ENCODE data around the gene FAM72A.
A peak's percentile ranks its signal among the peaks of the same experiment; 100 is the strongest.

Gene FAM72A

GRCh38 chr1:206142770-206143169 is 59.9 kb downstream of the FAM72A start (continued):
- TF ChIP-seq KLF8 (tag by site-specific recombination; IDR thresholded peaks at IDR 0.05) (no peak), ZNF37A (tag by site-specific recombination; IDR thresholded peaks at IDR 0.05) (no peak), ZNF175 (tag by site-specific recombination; IDR thresholded peaks at IDR 0.05) (no peak), YY1 (tag by site-specific recombination; IDR thresholded peaks at IDR 0.05) (no peak), ZNF302 (tag by site-specific recombination; IDR thresholded peaks at IDR 0.05; ENCODE audit: low read depth) (no peak), SCRT1 (tag by site-specific recombination; IDR thresholded peaks at IDR 0.05; ENCODE audit: borderline replicate concordance) (0 out of 2 replicates have a peak, but pooled peaks have one; percentile 41), ZNF837 (tag by site-specific recombination; IDR thresholded peaks at IDR 0.05) (no peak), ZNF791 (tag by site-specific recombination; IDR thresholded peaks at IDR 0.05) (no peak), ZNF423 (tag by site-specific recombination; IDR thresholded peaks at IDR 0.05) (no peak), ZNF600 (tag by site-specific recombination; IDR thresholded peaks at IDR 0.05) (no peak), ZNF266 (tag by site-specific recombination; IDR thresholded peaks at IDR 0.05; ENCODE audit: low read depth) (no peak), ZNF610 (tag by site-specific recombination; IDR thresholded peaks at IDR 0.05; ENCODE audit: borderline replicate concordance) (no peak)
- TF ChIP-seq, protein P1, sequence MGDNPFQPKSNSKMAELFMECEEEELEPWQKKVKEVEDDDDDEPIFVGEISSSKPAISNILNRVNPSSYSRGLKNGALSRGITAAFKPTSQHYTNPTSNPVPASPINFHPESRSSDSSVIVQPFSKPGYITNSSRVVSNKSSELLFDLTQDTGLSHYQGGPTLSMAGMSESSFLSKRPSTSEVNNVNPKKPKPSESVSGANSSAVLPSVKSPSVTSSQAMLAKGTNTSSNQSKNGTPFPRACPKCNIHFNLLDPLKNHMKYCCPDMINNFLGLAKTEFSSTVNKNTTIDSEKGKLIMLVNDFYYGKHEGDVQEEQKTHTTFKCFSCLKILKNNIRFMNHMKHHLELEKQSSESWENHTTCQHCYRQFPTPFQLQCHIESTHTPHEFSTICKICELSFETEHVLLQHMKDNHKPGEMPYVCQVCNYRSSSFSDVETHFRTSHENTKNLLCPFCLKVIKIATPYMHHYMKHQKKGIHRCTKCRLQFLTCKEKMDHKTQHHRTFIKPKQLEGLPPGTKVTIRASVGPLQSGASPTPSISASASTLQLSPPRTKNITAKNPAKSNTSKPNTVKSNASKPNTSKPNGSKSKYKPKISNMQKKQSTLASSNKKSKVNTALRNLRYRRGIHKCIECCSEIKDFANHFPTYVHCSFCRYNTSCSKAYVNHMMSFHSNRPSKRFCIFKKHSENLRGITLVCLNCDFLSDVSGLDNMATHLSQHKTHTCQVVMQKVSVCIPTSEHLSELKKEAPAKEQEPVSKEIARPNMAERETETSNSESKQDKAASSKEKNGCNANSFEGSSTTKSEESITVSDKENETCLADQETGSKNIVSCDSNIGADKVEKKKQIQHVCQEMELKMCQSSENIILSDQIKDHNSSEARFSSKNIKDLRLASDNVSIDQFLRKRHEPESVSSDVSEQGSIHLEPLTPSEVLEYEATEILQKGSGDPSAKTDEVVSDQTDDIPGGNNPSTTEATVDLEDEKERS (tag by site-specific recombination; IDR thresholded peaks at IDR 0.05), result no peak
- TF ChIP-seq, protein P2, sequence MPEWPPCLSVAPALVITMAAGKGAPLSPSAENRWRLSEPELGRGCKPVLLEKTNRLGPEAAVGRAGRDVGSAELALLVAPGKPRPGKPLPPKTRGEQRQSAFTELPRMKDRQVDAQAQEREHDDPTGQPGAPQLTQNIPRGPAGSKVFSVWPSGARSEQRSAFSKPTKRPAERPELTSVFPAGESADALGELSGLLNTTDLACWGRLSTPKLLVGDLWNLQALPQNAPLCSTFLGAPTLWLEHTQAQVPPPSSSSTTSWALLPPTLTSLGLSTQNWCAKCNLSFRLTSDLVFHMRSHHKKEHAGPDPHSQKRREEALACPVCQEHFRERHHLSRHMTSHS (tag by site-specific recombination; IDR thresholded peaks at IDR 0.05), result no peak

DNA sequence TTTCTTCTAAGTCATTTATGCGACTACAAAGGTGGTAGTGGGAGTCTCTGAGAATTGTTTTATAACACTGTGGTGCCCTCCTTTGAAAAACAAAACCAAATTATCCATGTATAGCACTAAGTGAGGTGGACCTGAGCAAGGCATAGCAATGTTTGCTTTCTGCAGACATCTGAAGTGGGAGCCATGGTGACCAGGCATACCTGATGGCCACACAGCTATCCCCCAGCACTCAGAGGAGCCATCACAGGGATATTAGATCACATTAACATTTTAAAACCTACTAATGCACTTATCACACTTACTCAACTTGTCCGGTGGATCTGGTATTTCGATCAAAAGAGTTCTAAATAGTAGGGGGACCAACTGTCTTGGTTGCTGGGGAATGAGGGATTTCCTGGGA is 60.6 kb downstream of the FAM72A start:
- Histone ChIP-seq H3K9me3 (ENCODE audit: control insufficient read depth, insufficient read depth, low read depth, low read length) (no peaks in the 10 kb centered on the region), H3K36me3 (ENCODE audit: control insufficient read depth in 2 of 2, insufficient read depth in 1 of 2, low read length in 2 of 2) (no peaks in the 10 kb centered on the region), H3K27ac (ENCODE audit: extremely low read depth, low read depth, low read length) (no peak overlapping the region), H3K4me1 (ENCODE audit: control insufficient read depth, insufficient read depth, low read length) (0 out of 2 replicates have a peak, but pooled peaks cover 2% of the 10 kb centered on the region), H3K4me3 (ENCODE audit: low read depth, low read length) (no peak overlapping the region)
- CTCF ChIA-PET, result interaction anchor here (0.6 kb wide), 2 partner anchors 224 to 509 kb away, joined by 3 to 8 read pairs; no protein-coding TSS in a partner anchor
- POLR2A ChIA-PET, result no interaction called here
- TF ChIP-seq OSR2 (tag by site-specific recombination; IDR thresholded peaks at IDR 0.05) (no peak), ZNF555 (tag by site-specific recombination; conservative IDR thresholded peaks at IDR 0.05) (no peak), ZNF610 (tag by site-specific recombination; IDR thresholded peaks at IDR 0.05; ENCODE audit: borderline replicate concordance) (no peak), ZNF112 (tag by site-specific recombination; IDR thresholded peaks at IDR 0.05) (no peak), ZNF654 (tag by site-specific recombination; IDR thresholded peaks at IDR 0.05; ENCODE audit: low read depth) (no peak), ZNF645 (tag by site-specific recombination; IDR thresholded peaks at IDR 0.05) (no peak), ZNF549 (tag by site-specific recombination; IDR thresholded peaks at IDR 0.05) (no peak), ZNF274 (IDR thresholded peaks at IDR 0.05; ENCODE audit: low read length) (no peak), ZNF274 (tag by site-specific recombination; IDR thresholded peaks at IDR 0.05; ENCODE audit: borderline replicate concordance) (no peak), WT1 (tag by site-specific recombination; IDR thresholded peaks at IDR 0.05) (no peak), ZNF514 (tag by site-specific recombination; IDR thresholded peaks at IDR 0.05) (no peak)
- TF ChIP-seq, protein P3, sequence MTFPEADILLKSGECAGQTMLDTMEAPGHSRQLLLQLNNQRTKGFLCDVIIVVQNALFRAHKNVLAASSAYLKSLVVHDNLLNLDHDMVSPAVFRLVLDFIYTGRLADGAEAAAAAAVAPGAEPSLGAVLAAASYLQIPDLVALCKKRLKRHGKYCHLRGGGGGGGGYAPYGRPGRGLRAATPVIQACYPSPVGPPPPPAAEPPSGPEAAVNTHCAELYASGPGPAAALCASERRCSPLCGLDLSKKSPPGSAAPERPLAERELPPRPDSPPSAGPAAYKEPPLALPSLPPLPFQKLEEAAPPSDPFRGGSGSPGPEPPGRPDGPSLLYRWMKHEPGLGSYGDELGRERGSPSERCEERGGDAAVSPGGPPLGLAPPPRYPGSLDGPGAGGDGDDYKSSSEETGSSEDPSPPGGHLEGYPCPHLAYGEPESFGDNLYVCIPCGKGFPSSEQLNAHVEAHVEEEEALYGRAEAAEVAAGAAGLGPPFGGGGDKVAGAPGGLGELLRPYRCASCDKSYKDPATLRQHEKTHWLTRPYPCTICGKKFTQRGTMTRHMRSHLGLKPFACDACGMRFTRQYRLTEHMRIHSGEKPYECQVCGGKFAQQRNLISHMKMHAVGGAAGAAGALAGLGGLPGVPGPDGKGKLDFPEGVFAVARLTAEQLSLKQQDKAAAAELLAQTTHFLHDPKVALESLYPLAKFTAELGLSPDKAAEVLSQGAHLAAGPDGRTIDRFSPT (tag by site-specific recombination; IDR thresholded peaks at IDR 0.05), result no peak
- TF ChIP-seq, protein P4, sequence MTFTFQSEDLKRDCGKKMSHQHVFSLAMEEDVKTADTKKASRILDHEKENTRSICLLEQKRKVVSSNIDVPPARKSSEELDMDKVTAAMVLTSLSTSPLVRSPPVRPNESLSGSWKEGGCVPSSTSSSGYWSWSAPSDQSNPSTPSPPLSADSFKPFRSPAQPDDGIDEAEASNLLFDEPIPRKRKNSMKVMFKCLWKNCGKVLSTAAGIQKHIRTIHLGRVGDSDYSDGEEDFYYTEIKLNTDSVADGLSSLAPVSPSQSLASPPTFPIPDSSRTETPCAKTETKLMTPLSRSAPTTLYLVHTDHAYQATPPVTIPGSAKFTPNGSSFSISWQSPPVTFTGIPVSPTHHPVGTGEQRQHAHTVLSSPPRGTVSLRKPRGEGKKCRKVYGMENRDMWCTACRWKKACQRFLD (tag by site-specific recombination; IDR thresholded peaks at IDR 0.05), result no peak
- TF ChIP-seq, protein P5, sequence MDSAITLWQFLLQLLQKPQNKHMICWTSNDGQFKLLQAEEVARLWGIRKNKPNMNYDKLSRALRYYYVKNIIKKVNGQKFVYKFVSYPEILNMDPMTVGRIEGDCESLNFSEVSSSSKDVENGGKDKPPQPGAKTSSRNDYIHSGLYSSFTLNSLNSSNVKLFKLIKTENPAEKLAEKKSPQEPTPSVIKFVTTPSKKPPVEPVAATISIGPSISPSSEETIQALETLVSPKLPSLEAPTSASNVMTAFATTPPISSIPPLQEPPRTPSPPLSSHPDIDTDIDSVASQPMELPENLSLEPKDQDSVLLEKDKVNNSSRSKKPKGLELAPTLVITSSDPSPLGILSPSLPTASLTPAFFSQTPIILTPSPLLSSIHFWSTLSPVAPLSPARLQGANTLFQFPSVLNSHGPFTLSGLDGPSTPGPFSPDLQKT (IDR thresholded peaks at IDR 0.05; ENCODE audit: borderline replicate concordance, low read depth, low read length), result no peak

Measured in HEK293 (cell line).